GM23338 (cell line): Measurements from ENCODE around the gene SPECC1L. TPM values are rescaled to one million over a fixed set of nuclear protein-coding genes. Genes with fewer than 3 reads are reported as not detected.
"Not testable (repeated sequence)": the region's sequence is repeated elsewhere in the genome, so short reads cannot be mapped to it uniquely, and the experiment has no call there.

Experiments used
- ATAC-seq: fragments of 200-7000 bp; cut with Tn5 transposase; 3 replicates; pipeline ENCODE4 v1.9.1; 2020
- DNase-seq: peaks from one replicate; pipeline ENCODE4 v3.0.0-alpha.2; 2015; ENCODE audit warnings: low spot score
- H2AFZ ChIP-seq: fragments of 200-600 bp; sonication (generic); 2 replicates; pipeline ENCODE4 v1.8.0; 2016; ENCODE audit warnings: antibody characterized with exemption, mild to moderate bottlenecking, moderate library complexity
- H3F3A ChIP-seq: fragments of 200-600 bp; sonication (generic); replicated peaks from 2 replicates; pipeline ENCODE4 v1.8.0; 2017; ENCODE audit warnings: antibody characterized with exemption, mixed run types, low read depth
- H3K27ac ChIP-seq: fragments of 200-600 bp; sonication (generic); 2 replicates; pipeline ENCODE4 v1.6.1; 2016; ENCODE audit warnings: low read depth
- H3K27me3 ChIP-seq: fragments of 200-600 bp; sonication (generic); 2 replicates; pipeline ENCODE4 v1.8.0; 2016; ENCODE audit warnings: mild to moderate bottlenecking, mixed run types, moderate library complexity; ENCODE audit not compliant: insufficient read depth
- H3K36me3 ChIP-seq: fragments of 200-600 bp; sonication (generic); 2 replicates; pipeline ENCODE4 v1.8.0; 2016; ENCODE audit warnings: mild to moderate bottlenecking; ENCODE audit not compliant: insufficient read depth
- H3K4me1 ChIP-seq: fragments of 200-600 bp; sonication (generic); 2 replicates; pipeline ENCODE4 v1.8.0; 2016; ENCODE audit warnings: mild to moderate bottlenecking, moderate library complexity; ENCODE audit not compliant: insufficient read depth
- H3K4me2 ChIP-seq: fragments of 200-600 bp; sonication (generic); 2 replicates; pipeline ENCODE4 v1.7.1; 2017; ENCODE audit warnings: mixed run types
- H3K4me3 ChIP-seq: fragments of 200-600 bp; sonication (generic); 2 replicates; pipeline ENCODE4 v1.6.1; 2016; ENCODE audit warnings: mixed run types
- H3K79me2 ChIP-seq: fragments of 200-600 bp; sonication (generic); replicated peaks from 2 replicates; pipeline ENCODE4 v1.8.0; 2017; ENCODE audit warnings: mild to moderate bottlenecking; ENCODE audit not compliant: insufficient read depth
- H3K9me2 ChIP-seq: fragments of 200-600 bp; sonication (generic); 2 replicates; pipeline ENCODE4 v1.8.0; 2017; ENCODE audit not compliant: insufficient read depth
- H4K20me1 ChIP-seq: fragments of 200-600 bp; sonication (generic); replicated peaks from 2 replicates; pipeline ENCODE4 v1.8.0; 2017; ENCODE audit warnings: mild to moderate bottlenecking; ENCODE audit not compliant: insufficient read depth
- H3K27ac Mint-ChIP-seq: 2 replicates; pipeline ENCODE4 v1.8.0; 2020; ENCODE audit warnings: inconsistent platforms, mild to moderate bottlenecking, moderate library complexity, mixed read lengths
- H3K27me3 Mint-ChIP-seq: 3 replicates; pipeline ENCODE4 v1.8.0; 2022; ENCODE audit warnings: low read depth, mild to moderate bottlenecking, moderate library complexity, mixed read lengths, inconsistent platforms; ENCODE audit not compliant: insufficient read depth, poor library complexity
- H3K36me3 Mint-ChIP-seq: 3 replicates; pipeline ENCODE4 v1.8.0; 2021; ENCODE audit warnings: low read depth, mild to moderate bottlenecking, inconsistent platforms, moderate library complexity, mixed read lengths
- H3K4me1 Mint-ChIP-seq: 3 replicates; pipeline ENCODE4 v1.8.0; 2020; ENCODE audit warnings: mild to moderate bottlenecking, inconsistent platforms, mixed read lengths
- H3K4me3 Mint-ChIP-seq: 3 replicates; pipeline ENCODE4 v1.8.0; 2021; ENCODE audit warnings: moderate library complexity, mild to moderate bottlenecking, inconsistent platforms, mixed read lengths
- H3K9me3 Mint-ChIP-seq: 3 replicates; pipeline ENCODE4 v1.8.0; 2020; ENCODE audit warnings: moderate library complexity, mild to moderate bottlenecking, inconsistent platforms, mixed read lengths
- CREB1 ChIP-seq: fragments of 250-450 bp; sonication (Bioruptor Pico); IDR thresholded peaks from 2 replicates; pipeline ENCODE4 v1.5.0; 2020; ENCODE audit warnings: low read depth, mild to moderate bottlenecking, moderate library complexity
- EZH2 ChIP-seq: fragments of 200-600 bp; sonication (generic); IDR thresholded peaks from one replicate; pipeline ENCODE4 v1.8.0; 2017; ENCODE audit warnings: antibody characterized with exemption, mild to moderate bottlenecking, low read depth; ENCODE audit not compliant: unreplicated experiment
- EZH2phosphoT487 ChIP-seq: fragments of 200-600 bp; sonication (generic); IDR thresholded peaks from one replicate; pipeline ENCODE4 v1.8.1; 2018; ENCODE audit warnings: antibody characterized with exemption; ENCODE audit not compliant: unreplicated experiment
- JUNB ChIP-seq: IDR thresholded peaks from one replicate; pipeline ENCODE4 v1.6.1; 2016; ENCODE audit warnings: antibody characterized with exemption; ENCODE audit not compliant: unreplicated experiment
- NANOG ChIP-seq: IDR thresholded peaks from 2 replicates; pipeline ENCODE4 v1.6.1; 2016; ENCODE audit warnings: antibody characterized with exemption, borderline replicate concordance
- ZNF114 ChIP-seq: fragments of 250-450 bp; sonication (Bioruptor Pico); IDR thresholded peaks from 2 replicates; pipeline ENCODE4 v1.5.0; 2020; ENCODE audit warnings: mild to moderate bottlenecking, moderate library complexity
- polyA plus RNA-seq: library from polyadenylated mRNA; unstranded; fragments of >200 nt; fragmentation: Nextera tagmentation; extraction: Ambion mirVana; gene quantifications from 2 replicates; pipeline ENCODE4 v1.2.1, GENCODE V29; 2016
- total RNA-seq: library from RNA; depleted of rRNA; stranded (reverse); fragments of >200 nt; shearing (Covaris generic); gene quantifications from 2 replicates; pipeline ENCODE4 v1.2.3, GENCODE V29; 2014
- TF ChIP-seq, protein P1 (sequence below), 2 experiments: fragments of 200-600 bp in 1 of 2; sonication (generic) in 1 of 2; conservative IDR thresholded peaks; 2 replicates each; pipeline versions ENCODE4 v1.5.1 to v1.6.1; 2016 to 2017; ENCODE audit warnings: antibody characterized with exemption in 2 of 2, low read depth in 2 of 2, mild to moderate bottlenecking in 2 of 2, moderate library complexity in 1 of 2

SPECC1L gene
- total and polyA plus RNA-seq, 2 experiments from 2014 or later = 24.3 to 44.7 TPM

DNA sequence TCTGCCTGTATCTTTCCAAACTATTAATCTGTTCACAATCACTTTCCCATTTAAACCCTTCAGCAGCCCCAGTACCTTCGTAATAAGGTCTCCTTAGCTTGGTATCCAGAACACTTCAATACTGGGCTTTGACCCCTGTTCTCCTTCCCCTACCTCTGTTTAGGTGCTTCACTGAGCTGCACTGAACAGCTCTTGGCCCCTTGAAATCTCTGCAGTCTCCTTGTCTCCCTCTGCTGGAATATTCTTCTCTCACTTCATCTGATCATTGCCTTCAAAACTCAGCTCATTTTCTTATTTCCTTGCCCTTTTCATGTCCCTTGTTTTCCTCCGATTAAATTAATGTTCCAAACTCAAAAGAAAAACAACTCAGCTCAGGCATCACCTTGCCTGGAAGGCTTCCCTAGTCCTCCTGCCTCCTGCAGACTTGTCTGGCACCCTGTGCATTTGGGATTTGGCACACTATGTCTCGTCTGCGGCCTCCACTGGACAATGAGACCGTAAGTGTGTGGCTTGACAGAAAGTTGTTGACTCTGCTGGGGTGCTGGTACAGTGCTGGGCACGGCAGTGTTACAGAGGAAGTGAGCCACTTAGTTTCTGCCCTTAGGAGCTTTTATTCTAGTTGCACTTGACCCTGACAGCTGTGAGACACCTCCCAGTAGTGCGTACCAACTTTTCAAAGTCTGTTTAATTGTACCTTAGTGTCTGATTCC is 4.2 kb downstream of the SPECC1L start:
- H3K36me3 Mint-ChIP-seq, H3K27me3 Mint-ChIP-seq, H3K4me2 ChIP-seq, H3K27me3 ChIP-seq, H3K4me3 ChIP-seq, H4K20me1 ChIP-seq, H3K9me3 Mint-ChIP-seq, H3K9me2 ChIP-seq, DNase-seq, H3K36me3 ChIP-seq, H3K27ac ChIP-seq, ATAC-seq, H3F3A ChIP-seq, H2AFZ ChIP-seq: not testable (repeated sequence)
- peaks cover 21% of the 10 kb centered on the region for H3K4me1 ChIP-seq
- peak overlapping the region; percentile 42; the same call in 2 of the 3 replicates for H3K4me3 Mint-ChIP-seq
- H3K79me2 ChIP-seq = peaks cover 88% of the 10 kb centered on the region
- H3K4me1 Mint-ChIP-seq = peaks cover 44% of the 10 kb centered on the region
- H3K27ac Mint-ChIP-seq = peak overlapping the region; percentile 71; the same call in 1 of the 2 replicates

DNA sequence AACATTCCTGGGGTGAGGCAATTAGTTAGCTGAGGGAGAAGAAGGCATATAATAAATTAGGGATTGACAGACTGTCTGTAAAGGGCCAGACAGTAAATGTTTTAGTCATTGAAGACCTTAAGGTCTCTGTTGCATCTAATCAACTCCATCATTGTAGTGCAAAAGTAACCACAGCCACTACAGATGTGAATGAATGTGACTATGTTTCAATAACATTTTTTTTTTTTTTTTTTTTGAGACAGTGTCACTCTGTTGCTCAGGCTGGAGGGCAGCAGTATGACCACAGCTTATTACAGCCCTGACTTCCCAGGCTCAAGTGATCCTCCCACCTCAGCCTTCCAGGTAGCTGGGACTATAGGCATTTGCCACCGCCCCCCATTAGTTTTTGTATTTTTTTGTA is 9.7 kb downstream of the SPECC1L start:
- not testable (repeated sequence) for H3K27ac Mint-ChIP-seq, ATAC-seq, H2AFZ ChIP-seq, H3K27me3 ChIP-seq, H3K36me3 Mint-ChIP-seq, H3K4me2 ChIP-seq, H3K27ac ChIP-seq, H3K4me3 ChIP-seq, H3K9me3 Mint-ChIP-seq, DNase-seq, H4K20me1 ChIP-seq, H3K9me2 ChIP-seq, H3K4me3 Mint-ChIP-seq, H3K36me3 ChIP-seq, H3K27me3 Mint-ChIP-seq, H3F3A ChIP-seq
- peaks cover 26% of the 10 kb centered on the region for H3K4me1 ChIP-seq
- peaks cover 33% of the 10 kb centered on the region for H3K4me1 Mint-ChIP-seq
- H3K79me2 ChIP-seq = peaks cover 98% of the 10 kb centered on the region

DNA sequence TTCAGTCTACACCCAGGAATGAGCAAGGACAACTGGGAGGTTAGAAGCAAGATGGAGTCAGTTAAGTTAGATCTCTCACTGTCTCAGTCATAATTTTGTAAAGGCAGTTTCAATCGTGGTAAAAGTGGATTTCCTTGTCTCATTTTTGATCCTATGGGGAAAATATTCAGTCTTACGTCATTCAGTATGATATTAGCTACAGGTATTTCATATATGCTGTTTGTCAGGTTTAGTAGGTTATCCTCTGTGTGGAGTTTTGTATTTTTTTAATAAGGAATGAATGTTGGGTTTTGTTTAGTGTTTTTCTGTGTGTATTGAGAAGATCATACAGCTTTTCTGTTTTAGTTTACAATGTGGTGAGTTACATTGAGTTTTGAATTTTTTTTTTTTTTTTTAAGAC is 11.8 kb downstream of the SPECC1L start:
- no peak for ATAC-seq
- H3K27ac Mint-ChIP-seq = no peak overlapping the region
- no peaks in the 10 kb centered on the region for H3K27me3 ChIP-seq
- no peaks in the 10 kb centered on the region for H3K9me2 ChIP-seq
- no peaks in the 10 kb centered on the region for H3K27me3 Mint-ChIP-seq
- H3F3A ChIP-seq = no peaks in the 10 kb centered on the region
- no peak overlapping the region for H3K27ac ChIP-seq
- H3K4me2 ChIP-seq = no peak overlapping the region
- DNase-seq = no peak
- peaks cover 94% of the 10 kb centered on the region for H3K79me2 ChIP-seq
- H2AFZ ChIP-seq = no peak overlapping the region
- peaks cover 31% of the 10 kb centered on the region for H3K4me1 ChIP-seq
- H3K9me3 Mint-ChIP-seq = no peaks in the 10 kb centered on the region
- H3K36me3 ChIP-seq = no peaks in the 10 kb centered on the region
- peaks cover 16% of the 10 kb centered on the region for H4K20me1 ChIP-seq
- no peak overlapping the region for H3K4me3 Mint-ChIP-seq
- TF ChIP-seq JUNB = no peak
- no peak for TF ChIP-seq CREB1
- no peak for TF ChIP-seq EZH2
- no peak for TF ChIP-seq EZH2phosphoT487
- no peak for TF ChIP-seq NANOG
- no peaks in the 10 kb centered on the region; the same call in 2 of the 3 replicates for H3K36me3 Mint-ChIP-seq
- H3K4me1 Mint-ChIP-seq = peaks cover 40% of the 10 kb centered on the region
- no peak overlapping the region for H3K4me3 ChIP-seq

DNA sequence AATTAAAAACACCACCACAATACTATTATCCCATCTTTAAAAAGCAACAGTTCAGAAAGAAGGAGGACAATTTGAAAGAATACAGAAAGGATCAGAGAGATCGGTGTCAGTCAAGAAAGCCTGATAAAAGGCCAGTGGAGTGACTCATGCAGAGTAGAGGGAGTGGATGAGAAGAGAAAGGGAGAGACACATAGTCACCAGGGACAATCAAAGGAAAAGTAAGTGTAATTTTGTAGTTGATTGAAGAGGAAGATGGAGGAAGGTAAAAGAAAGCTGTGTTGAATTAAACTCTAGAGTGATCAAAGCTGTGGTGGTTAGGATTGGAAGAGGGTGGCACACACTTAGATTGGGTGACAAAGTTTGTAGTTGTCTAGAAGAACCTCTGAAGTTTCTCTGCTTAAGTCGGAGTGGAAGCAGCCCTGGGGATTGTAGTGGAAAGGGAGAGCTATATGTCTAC is 14.1 kb downstream of the SPECC1L start:
- TF ChIP-seq, protein P1, sequence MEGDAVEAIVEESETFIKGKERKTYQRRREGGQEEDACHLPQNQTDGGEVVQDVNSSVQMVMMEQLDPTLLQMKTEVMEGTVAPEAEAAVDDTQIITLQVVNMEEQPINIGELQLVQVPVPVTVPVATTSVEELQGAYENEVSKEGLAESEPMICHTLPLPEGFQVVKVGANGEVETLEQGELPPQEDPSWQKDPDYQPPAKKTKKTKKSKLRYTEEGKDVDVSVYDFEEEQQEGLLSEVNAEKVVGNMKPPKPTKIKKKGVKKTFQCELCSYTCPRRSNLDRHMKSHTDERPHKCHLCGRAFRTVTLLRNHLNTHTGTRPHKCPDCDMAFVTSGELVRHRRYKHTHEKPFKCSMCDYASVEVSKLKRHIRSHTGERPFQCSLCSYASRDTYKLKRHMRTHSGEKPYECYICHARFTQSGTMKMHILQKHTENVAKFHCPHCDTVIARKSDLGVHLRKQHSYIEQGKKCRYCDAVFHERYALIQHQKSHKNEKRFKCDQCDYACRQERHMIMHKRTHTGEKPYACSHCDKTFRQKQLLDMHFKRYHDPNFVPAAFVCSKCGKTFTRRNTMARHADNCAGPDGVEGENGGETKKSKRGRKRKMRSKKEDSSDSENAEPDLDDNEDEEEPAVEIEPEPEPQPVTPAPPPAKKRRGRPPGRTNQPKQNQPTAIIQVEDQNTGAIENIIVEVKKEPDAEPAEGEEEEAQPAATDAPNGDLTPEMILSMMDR (conservative IDR thresholded peaks at IDR 0.05; ENCODE audit: low read depth in 2 of 2) = no peak
- TF ChIP-seq ZNF114 (CRISPR knock-in tag) = no peak
- H4K20me1 ChIP-seq = peaks cover 28% of the 10 kb centered on the region
- peak overlapping the region; percentile 4 for H3K27ac Mint-ChIP-seq
- H3K9me2 ChIP-seq = no peaks in the 10 kb centered on the region
- H3F3A ChIP-seq = no peaks in the 10 kb centered on the region
- no peak overlapping the region for H3K4me3 Mint-ChIP-seq
- peak overlapping the region; percentile 16; the same call in 1 of the 2 replicates for H3K27ac ChIP-seq
- H3K4me1 Mint-ChIP-seq = peaks cover 45% of the 10 kb centered on the region
- H3K36me3 ChIP-seq = no peaks in the 10 kb centered on the region
- H3K79me2 ChIP-seq = peaks cover 94% of the 10 kb centered on the region
- H3K36me3 Mint-ChIP-seq = no peaks in the 10 kb centered on the region; the same call in 2 of the 3 replicates
- H3K9me3 Mint-ChIP-seq = no peaks in the 10 kb centered on the region
- no peaks in the 10 kb centered on the region for H3K27me3 Mint-ChIP-seq
- no peak for DNase-seq
- no peaks in the 10 kb centered on the region for H3K27me3 ChIP-seq
- H3K4me3 ChIP-seq = no peak overlapping the region
- no peak overlapping the region for H2AFZ ChIP-seq
- H3K4me2 ChIP-seq = peak overlapping the region; percentile 16; the same call in 1 of the 2 replicates
- ATAC-seq = peak; percentile 43; the same call in 2 of the 3 replicates
- H3K4me1 ChIP-seq = peaks cover 29% of the 10 kb centered on the region
